ENCODE results near the gene OR4E1. TPM values are rescaled to one million over a fixed set of nuclear protein-coding genes. Genes with fewer than 3 reads are reported as not detected.

The OR4E1 gene
- total RNA-seq, 4 donors from 2014 or later, result not detected

GRCh38 chr14:21703357-21704326 lies 30.0 kb upstream of the OR4E1 start:
- TF ChIP-seq CTCF (IDR thresholded peaks at IDR 0.05; ENCODE audit: low read depth), result no peak

- no peak for TF ChIP-seq CTCF (IDR thresholded peaks at IDR 0.05; ENCODE audit: low read depth)
Measured at GRCh38 chr14:21702316-21702715, 28.7 kb upstream of the OR4E1 start.

GRCh38 chr14:21699551-21699950 lies 25.9 kb upstream of the OR4E1 start:
- TF ChIP-seq CTCF (IDR thresholded peaks at IDR 0.05; ENCODE audit: low read depth), result no peak

GRCh38 chr14:21694425-21694824 lies 20.8 kb upstream of the OR4E1 start:
- TF ChIP-seq CTCF (IDR thresholded peaks at IDR 0.05; ENCODE audit: low read depth), result no peak

- no peak for TF ChIP-seq CTCF (IDR thresholded peaks at IDR 0.05; ENCODE audit: low read depth)
Measured at GRCh38 chr14:21686468-21686867, 12.8 kb upstream of the OR4E1 start.

- no peak for TF ChIP-seq CTCF (IDR thresholded peaks at IDR 0.05; ENCODE audit: low read depth)
Measured at GRCh38 chr14:21680072-21680471, 6.5 kb upstream of the OR4E1 start.

- TF ChIP-seq CTCF (IDR thresholded peaks at IDR 0.05; ENCODE audit: low read depth), result no peak
Measured at GRCh38 chr14:21675566-21675965, 1.9 kb upstream of the OR4E1 start.

Data from subcutaneous adipose tissue (tissue), 4 donors.